ENCODE data around the gene COMT.

Gene COMT

GRCh38 chr22:19914201-19914943 lies 27.2 kb upstream of the COMT start:
- no peak overlapping the region for H2BK12ac ChIP-seq (ENCODE audit: low read length in 2 of 2)

GRCh38 chr22:19915287-19915954 lies 26.2 kb upstream of the COMT start:
- H3K14ac ChIP-seq (ENCODE audit: low read length in 2 of 2) = no peak overlapping the region
- H3K4me1 ChIP-seq (ENCODE audit: control insufficient read depth, insufficient read depth, low read depth, low read length) = no peaks in the 10 kb centered on the region
- no peak overlapping the region for H2BK5ac ChIP-seq (ENCODE audit: low read depth, low read length, poor library complexity, severe bottlenecking)
- DNase-seq = no peak
- H2AK5ac ChIP-seq (ENCODE audit: low read length, severe bottlenecking) = no peak overlapping the region
- no peak overlapping the region for H4K8ac ChIP-seq (ENCODE audit: low read length)
- no peak overlapping the region for H2BK12ac ChIP-seq (ENCODE audit: low read length in 2 of 2)
- H2BK120ac ChIP-seq (ENCODE audit: low read depth, low read length) = no peak overlapping the region
- H3K18ac ChIP-seq (ENCODE audit: low read depth in 1 of 2, low read length in 2 of 2) = no peak overlapping the region
- H3K79me1 ChIP-seq (replicated peaks; ENCODE audit: low read length, poor library complexity, severe bottlenecking) = no peaks in the 10 kb centered on the region
- no peak overlapping the region for H3K4me2 ChIP-seq (ENCODE audit: low read length, poor library complexity, severe bottlenecking)
- no peak overlapping the region for H2AFZ ChIP-seq (ENCODE audit: low read depth, low read length)
- no peak overlapping the region for H3K4ac ChIP-seq (ENCODE audit: low read depth in 1 of 2, low read length in 2 of 2)
- no peak overlapping the region for H4K91ac ChIP-seq (ENCODE audit: low read length)
- no peak overlapping the region for H3K9ac ChIP-seq (ENCODE audit: low read length)
- H3K4me3 ChIP-seq (ENCODE audit: insufficient read depth in 1 of 2, low read depth in 1 of 2, low read length in 2 of 2) = no peak overlapping the region
- H3K9me3 ChIP-seq (ENCODE audit: control insufficient read depth, low read length) = peaks cover 10% of the 10 kb centered on the region
- H3K27me3 ChIP-seq (ENCODE audit: control insufficient read depth in 1 of 2, insufficient read depth in 1 of 2, low read length in 2 of 2) = no peaks in the 10 kb centered on the region
- H2BK15ac ChIP-seq (ENCODE audit: low read depth, poor library complexity, severe bottlenecking) = peak overlapping the region; percentile 0
- no peak overlapping the region for H3K23ac ChIP-seq (ENCODE audit: low read length in 2 of 2)
- 90% methylated on average over 9 of the region's 13 CpGs for WGBS
- peaks cover 58 to 59% of the 10 kb centered on the region in 2 experiments for H3K36me3 ChIP-seq (ENCODE audit: control insufficient read depth in 1 of 2, insufficient read depth in 2 of 2, low read depth in 1 of 2, low read length in 2 of 2)
- no peak overlapping the region for H3K27ac ChIP-seq (ENCODE audit: low read length, poor library complexity, severe bottlenecking)

More at GRCh38 chr22:19914201-19914943, 27.2 kb upstream of the COMT start:
- Histone ChIP-seq H3K4me2 (ENCODE audit: low read length, poor library complexity, severe bottlenecking) (no peak overlapping the region), H3K4me1 (ENCODE audit: control insufficient read depth, insufficient read depth, low read depth, low read length) (peaks cover 6% of the 10 kb centered on the region), H3K18ac (ENCODE audit: low read depth in 1 of 2, low read length in 2 of 2) (no peak overlapping the region), H2BK5ac (ENCODE audit: low read depth, low read length, poor library complexity, severe bottlenecking) (no peak overlapping the region), H2AK5ac (ENCODE audit: low read length, severe bottlenecking) (no peak overlapping the region), H3K9me3 (ENCODE audit: control insufficient read depth, low read length) (peaks cover 10% of the 10 kb centered on the region), H4K8ac (ENCODE audit: low read length) (no peak overlapping the region), H2BK15ac (ENCODE audit: low read depth, poor library complexity, severe bottlenecking) (no peak overlapping the region), H3K14ac (ENCODE audit: low read length in 2 of 2) (no peak overlapping the region), H2AFZ (ENCODE audit: low read depth, low read length) (no peak overlapping the region), H3K23ac (ENCODE audit: low read length in 2 of 2) (no peak overlapping the region), H3K9ac (ENCODE audit: low read length) (no peak overlapping the region), H4K91ac (ENCODE audit: low read length) (peak overlapping the region; percentile 22), H3K27ac (ENCODE audit: low read length, poor library complexity, severe bottlenecking) (no peak overlapping the region), H2BK120ac (ENCODE audit: low read depth, low read length) (no peak overlapping the region), H3K4me3 (ENCODE audit: insufficient read depth in 1 of 2, low read depth in 1 of 2, low read length in 2 of 2) (no peak overlapping the region), H3K4ac (ENCODE audit: low read depth in 1 of 2, low read length in 2 of 2) (no peak overlapping the region), H3K79me1 (replicated peaks; ENCODE audit: low read length, poor library complexity, severe bottlenecking) (no peaks in the 10 kb centered on the region), H3K27me3 (ENCODE audit: control insufficient read depth in 1 of 2, insufficient read depth in 1 of 2, low read length in 2 of 2) (no peaks in the 10 kb centered on the region), H3K36me3 (ENCODE audit: control insufficient read depth in 1 of 2, insufficient read depth in 2 of 2, low read depth in 1 of 2, low read length in 2 of 2) (peaks cover 58 to 60% of the 10 kb centered on the region in 2 experiments)
- DNase-seq = no peak
- 97% methylated on average over 8 of the region's 9 CpGs for WGBS

- no peak overlapping the region for H3K4me3 ChIP-seq (ENCODE audit: insufficient read depth in 1 of 2, low read depth in 1 of 2, low read length in 2 of 2)
- no peak overlapping the region for H3K18ac ChIP-seq (ENCODE audit: low read depth in 1 of 2, low read length in 2 of 2)
- no peak overlapping the region for H3K27ac ChIP-seq (ENCODE audit: low read length, poor library complexity, severe bottlenecking)
- H3K4ac ChIP-seq (ENCODE audit: low read depth in 1 of 2, low read length in 2 of 2) = no peak overlapping the region
- no peak overlapping the region for H3K14ac ChIP-seq (ENCODE audit: low read length in 2 of 2)
- H3K36me3 ChIP-seq (ENCODE audit: control insufficient read depth in 1 of 2, insufficient read depth in 2 of 2, low read depth in 1 of 2, low read length in 2 of 2) = peaks cover 57 to 58% of the 10 kb centered on the region in 2 experiments
- H3K9me3 ChIP-seq (ENCODE audit: control insufficient read depth, low read length) = peaks cover 10% of the 10 kb centered on the region
- no peak overlapping the region for H2BK15ac ChIP-seq (ENCODE audit: low read depth, poor library complexity, severe bottlenecking)
- H3K79me1 ChIP-seq (replicated peaks; ENCODE audit: low read length, poor library complexity, severe bottlenecking) = no peaks in the 10 kb centered on the region
- H3K27me3 ChIP-seq (ENCODE audit: control insufficient read depth in 1 of 2, insufficient read depth in 1 of 2, low read length in 2 of 2) = no peaks in the 10 kb centered on the region
- no peak overlapping the region for H3K23ac ChIP-seq (ENCODE audit: low read length in 2 of 2)
- H2AFZ ChIP-seq (ENCODE audit: low read depth, low read length) = no peak overlapping the region
- no peak overlapping the region for H2BK12ac ChIP-seq (ENCODE audit: low read length in 2 of 2)
- H3K4me1 ChIP-seq (ENCODE audit: control insufficient read depth, insufficient read depth, low read depth, low read length) = no peaks in the 10 kb centered on the region
- no peak overlapping the region for H3K9ac ChIP-seq (ENCODE audit: low read length)
- no peak overlapping the region for H3K4me2 ChIP-seq (ENCODE audit: low read length, poor library complexity, severe bottlenecking)
- no peak overlapping the region for H2BK120ac ChIP-seq (ENCODE audit: low read depth, low read length)
- 94% methylated on average over 9 of the region's 9 CpGs for WGBS
- no peak overlapping the region for H2BK5ac ChIP-seq (ENCODE audit: low read depth, low read length, poor library complexity, severe bottlenecking)
- no peak for DNase-seq
- H4K8ac ChIP-seq (ENCODE audit: low read length) = no peak overlapping the region
- no peak overlapping the region for H4K91ac ChIP-seq (ENCODE audit: low read length)
- no peak overlapping the region for H2AK5ac ChIP-seq (ENCODE audit: low read length, severe bottlenecking)
Observed at GRCh38 chr22:19916006-19916405, 25.6 kb upstream of the COMT start.

GRCh38 chr22:19916941-19917340 lies 24.6 kb upstream of the COMT start:
- Histone ChIP-seq H3K4me1 (ENCODE audit: control insufficient read depth, insufficient read depth, low read depth, low read length) (no peaks in the 10 kb centered on the region), H2AK5ac (ENCODE audit: low read length, severe bottlenecking) (no peak overlapping the region), H3K4ac (ENCODE audit: low read depth in 1 of 2, low read length in 2 of 2) (no peak overlapping the region), H2BK15ac (ENCODE audit: low read depth, poor library complexity, severe bottlenecking) (no peak overlapping the region), H3K36me3 (ENCODE audit: control insufficient read depth in 1 of 2, insufficient read depth in 2 of 2, low read depth in 1 of 2, low read length in 2 of 2) (peaks cover 50 to 51% of the 10 kb centered on the region in 2 experiments), H4K8ac (ENCODE audit: low read length) (no peak overlapping the region), H3K18ac (ENCODE audit: low read depth in 1 of 2, low read length in 2 of 2) (no peak overlapping the region), H2BK12ac (ENCODE audit: low read length in 2 of 2) (no peak overlapping the region), H3K27ac (ENCODE audit: low read length, poor library complexity, severe bottlenecking) (no peak overlapping the region), H3K23ac (ENCODE audit: low read length in 2 of 2) (no peak overlapping the region), H4K91ac (ENCODE audit: low read length) (no peak overlapping the region), H2AFZ (ENCODE audit: low read depth, low read length) (no peak overlapping the region), H3K79me1 (replicated peaks; ENCODE audit: low read length, poor library complexity, severe bottlenecking) (peaks cover 3% of the 10 kb centered on the region), H2BK120ac (ENCODE audit: low read depth, low read length) (no peak overlapping the region), H3K9me3 (ENCODE audit: control insufficient read depth, low read length) (peaks cover 10% of the 10 kb centered on the region), H3K9ac (ENCODE audit: low read length) (no peak overlapping the region), H2BK5ac (ENCODE audit: low read depth, low read length, poor library complexity, severe bottlenecking) (no peak overlapping the region), H3K4me3 (ENCODE audit: insufficient read depth in 1 of 2, low read depth in 1 of 2, low read length in 2 of 2) (no peak overlapping the region), H3K14ac (ENCODE audit: low read length in 2 of 2) (no peak overlapping the region), H3K4me2 (ENCODE audit: low read length, poor library complexity, severe bottlenecking) (no peak overlapping the region), H3K27me3 (ENCODE audit: control insufficient read depth in 1 of 2, insufficient read depth in 1 of 2, low read length in 2 of 2) (no peaks in the 10 kb centered on the region)
- WGBS = 91% methylated on average over 7 of the region's 7 CpGs
- no peak for DNase-seq
